Effector memory CD4-positive, alpha-beta T cell (primary cell): ENCODE measurements around the gene ANK2.

Experiments used
- DNase-seq, 3 donors: peaks; one replicate each; pipeline ENCODE4 v3.0.0-alpha.2; 2020
- H3K27ac ChIP-seq: 2 replicates; pipeline ENCODE4 v1.7.0; 2013; ENCODE audit warnings: mild to moderate bottlenecking, low read length, moderate library complexity; ENCODE audit not compliant: insufficient read depth, poor library complexity, severe bottlenecking
- H3K27me3 ChIP-seq: replicated peaks from 2 replicates; pipeline ENCODE4 v1.7.0; 2013; ENCODE audit warnings: mild to moderate bottlenecking, low read length; ENCODE audit not compliant: insufficient read depth, control insufficient read depth, poor library complexity, severe bottlenecking
- H3K36me3 ChIP-seq: 2 replicates; pipeline ENCODE4 v1.7.0; 2013; ENCODE audit warnings: mild to moderate bottlenecking, low read length, moderate library complexity; ENCODE audit not compliant: control insufficient read depth, insufficient read depth
- H3K4me1 ChIP-seq: 2 replicates; pipeline ENCODE4 v1.7.0; 2013; ENCODE audit warnings: low read length, mild to moderate bottlenecking; ENCODE audit not compliant: control insufficient read depth, insufficient read depth, poor library complexity, severe bottlenecking
- H3K4me3 ChIP-seq: 2 replicates; pipeline ENCODE4 v1.7.0; 2013; ENCODE audit warnings: low read length, low read depth, mild to moderate bottlenecking; ENCODE audit not compliant: insufficient read depth, poor library complexity, severe bottlenecking
- H3K9me3 ChIP-seq: 2 replicates; pipeline ENCODE4 v1.7.0; 2013; ENCODE audit warnings: mild to moderate bottlenecking, low read length, moderate library complexity; ENCODE audit not compliant: control insufficient read depth

Gene ANK2

DNA sequence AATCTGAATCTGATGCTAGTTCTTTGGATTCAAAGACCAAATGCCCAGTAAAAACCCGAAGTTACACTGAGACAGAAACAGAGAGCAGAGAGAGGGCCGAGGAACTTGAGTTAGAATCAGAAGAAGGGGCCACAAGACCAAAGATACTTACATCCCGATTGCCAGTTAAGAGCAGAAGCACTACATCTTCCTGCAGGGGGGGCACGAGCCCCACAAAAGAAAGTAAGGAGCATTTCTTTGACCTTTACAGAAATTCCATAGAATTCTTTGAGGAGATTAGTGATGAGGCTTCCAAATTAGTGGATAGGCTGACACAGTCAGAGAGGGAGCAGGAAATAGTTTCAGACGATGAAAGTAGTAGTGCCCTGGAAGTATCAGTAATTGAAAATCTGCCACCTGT is 309.3 kb downstream of the ANK2 start:
- Histone ChIP-seq H3K4me3 (no peak overlapping the region), H3K36me3 (no peaks in the 10 kb centered on the region)

GRCh38 chr4:113365377-113365776 is 315.9 kb downstream of the ANK2 start:
- H3K27ac ChIP-seq = no peak overlapping the region

More for the DNA sequence above, 309.3 kb downstream of the ANK2 start:
- no peak for DNase-seq
- H3K27me3 ChIP-seq = no peaks in the 10 kb centered on the region
- H3K4me1 ChIP-seq = no peaks in the 10 kb centered on the region
- no peak overlapping the region for H3K27ac ChIP-seq
- H3K9me3 ChIP-seq = no peaks in the 10 kb centered on the region

DNA sequence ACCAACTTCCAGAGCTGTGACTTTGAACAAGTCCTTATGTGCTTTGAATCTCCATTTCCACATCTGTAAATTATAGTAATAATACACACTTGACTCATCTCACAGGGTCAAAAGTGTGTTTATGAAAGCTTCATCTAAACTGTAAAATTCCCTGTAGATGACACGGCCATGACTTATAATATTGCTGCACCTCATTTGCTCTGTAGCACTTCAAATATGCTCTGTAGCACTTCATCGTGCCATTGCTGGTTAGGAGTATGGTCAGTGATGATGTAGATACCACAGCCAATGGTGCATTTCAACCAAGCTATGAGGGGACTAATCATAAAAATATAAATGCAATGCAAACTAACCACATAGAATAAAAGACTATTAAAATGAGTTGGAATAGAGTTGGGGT is 318.6 kb downstream of the ANK2 start:
- no peak overlapping the region for H3K27ac ChIP-seq
- no peak for DNase-seq
- H3K9me3 ChIP-seq = no peaks in the 10 kb centered on the region

More at GRCh38 chr4:113365377-113365776, 315.9 kb downstream of the ANK2 start:
- Histone ChIP-seq H3K27me3 (no peaks in the 10 kb centered on the region), H3K9me3 (no peaks in the 10 kb centered on the region), H3K4me3 (no peak overlapping the region), H3K4me1 (no peaks in the 10 kb centered on the region), H3K36me3 (no peaks in the 10 kb centered on the region)
- DNase-seq = no peak

DNA sequence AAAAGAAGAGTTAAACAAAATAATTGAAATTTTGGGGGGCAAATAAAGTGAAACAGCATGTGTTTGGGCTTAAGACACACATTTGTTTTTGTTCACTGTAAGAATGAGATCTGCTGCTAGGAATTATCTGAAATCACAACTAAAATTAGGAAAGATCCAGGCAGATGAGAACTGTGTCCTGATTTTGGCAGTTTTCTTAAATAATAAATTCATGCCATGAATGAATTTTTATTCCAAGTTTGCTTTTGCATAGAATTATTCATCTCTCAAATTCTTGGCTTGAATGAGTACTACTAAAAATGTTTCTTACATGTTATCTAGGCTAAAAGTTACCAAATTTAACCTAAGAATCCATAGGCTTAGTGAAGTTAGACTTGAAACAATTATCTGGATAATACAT is 321.7 kb downstream of the ANK2 start:
- peaks cover 5% of the 10 kb centered on the region for H3K27me3 ChIP-seq
- no peak overlapping the region for H3K4me3 ChIP-seq
- no peaks in the 10 kb centered on the region for H3K36me3 ChIP-seq
- no peak for DNase-seq
- no peaks in the 10 kb centered on the region for H3K4me1 ChIP-seq
- no peak overlapping the region for H3K27ac ChIP-seq
- no peaks in the 10 kb centered on the region for H3K9me3 ChIP-seq

More for the DNA sequence above, 318.6 kb downstream of the ANK2 start:
- H3K27me3 ChIP-seq = peaks cover 5% of the 10 kb centered on the region
- no peaks in the 10 kb centered on the region for H3K4me1 ChIP-seq
- no peaks in the 10 kb centered on the region for H3K36me3 ChIP-seq
- no peak overlapping the region for H3K4me3 ChIP-seq

DNA sequence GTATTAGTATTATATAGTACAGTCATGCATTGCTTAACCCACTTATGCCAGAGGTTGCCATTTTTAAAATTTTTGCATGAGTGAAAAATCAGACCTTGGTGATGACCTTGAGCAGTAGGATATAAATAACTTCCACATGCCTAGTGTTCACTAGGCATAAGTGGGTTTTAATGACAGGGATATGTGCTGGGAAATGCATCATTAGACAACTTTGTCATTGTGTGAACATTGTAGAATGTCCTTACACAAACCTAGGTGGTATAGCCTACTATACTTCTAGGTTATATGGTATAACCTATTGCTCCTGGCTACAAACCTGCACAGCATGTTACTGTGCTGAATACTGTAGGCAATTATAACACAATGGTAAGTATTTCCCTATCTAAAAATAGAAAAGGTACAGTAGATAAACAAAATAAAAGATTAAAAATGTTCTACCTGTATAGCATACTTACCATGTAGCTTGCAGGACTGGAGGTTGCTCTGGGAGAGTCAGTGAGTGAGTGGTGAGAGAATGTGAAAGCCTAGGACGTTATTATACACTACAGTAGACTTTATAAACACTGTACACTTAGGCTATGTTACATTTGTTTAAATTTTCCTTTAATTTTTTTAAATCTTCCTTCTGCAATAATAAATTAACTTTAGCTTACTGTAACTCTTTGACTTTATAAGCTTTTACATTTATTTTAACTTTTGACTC is 326.7 kb downstream of the ANK2 start:
- Histone ChIP-seq H3K27me3 (peaks cover 5% of the 10 kb centered on the region), H3K4me1 (no peaks in the 10 kb centered on the region), H3K27ac (no peak overlapping the region), H3K4me3 (no peak overlapping the region), H3K36me3 (no peaks in the 10 kb centered on the region), H3K9me3 (no peaks in the 10 kb centered on the region)
- no peak for DNase-seq

- Histone ChIP-seq H3K27ac (no peak overlapping the region), H3K27me3 (no peaks in the 10 kb centered on the region), H3K9me3 (no peaks in the 10 kb centered on the region), H3K4me1 (no peaks in the 10 kb centered on the region), H3K4me3 (no peak overlapping the region), H3K36me3 (no peaks in the 10 kb centered on the region)
- DNase-seq = no peak
Observed at GRCh38 chr4:113378836-113379235, 329.4 kb downstream of the ANK2 start.

GRCh38 chr4:113382704-113383103 is 333.3 kb downstream of the ANK2 start:
- H3K4me3 ChIP-seq = no peak overlapping the region
- H3K36me3 ChIP-seq = no peaks in the 10 kb centered on the region
- no peak overlapping the region for H3K27ac ChIP-seq
- H3K9me3 ChIP-seq = no peaks in the 10 kb centered on the region
- H3K27me3 ChIP-seq = no peaks in the 10 kb centered on the region
- no peaks in the 10 kb centered on the region for H3K4me1 ChIP-seq
- DNase-seq = no peak

- H3K4me1 ChIP-seq = no peaks in the 10 kb centered on the region
- no peaks in the 10 kb centered on the region for H3K27me3 ChIP-seq
- no peak overlapping the region for H3K4me3 ChIP-seq
- H3K36me3 ChIP-seq = no peaks in the 10 kb centered on the region
- no peak for DNase-seq
- H3K9me3 ChIP-seq = no peaks in the 10 kb centered on the region
- no peak overlapping the region for H3K27ac ChIP-seq
Observed at GRCh38 chr4:113383111-113383785, 333.8 kb downstream of the ANK2 start.

- no peaks in the 10 kb centered on the region for H3K27me3 ChIP-seq
- H3K27ac ChIP-seq = no peak overlapping the region
- DNase-seq = no peak
Observed at GRCh38 chr4:113384600-113384999, 335.1 kb downstream of the ANK2 start.

DNA sequence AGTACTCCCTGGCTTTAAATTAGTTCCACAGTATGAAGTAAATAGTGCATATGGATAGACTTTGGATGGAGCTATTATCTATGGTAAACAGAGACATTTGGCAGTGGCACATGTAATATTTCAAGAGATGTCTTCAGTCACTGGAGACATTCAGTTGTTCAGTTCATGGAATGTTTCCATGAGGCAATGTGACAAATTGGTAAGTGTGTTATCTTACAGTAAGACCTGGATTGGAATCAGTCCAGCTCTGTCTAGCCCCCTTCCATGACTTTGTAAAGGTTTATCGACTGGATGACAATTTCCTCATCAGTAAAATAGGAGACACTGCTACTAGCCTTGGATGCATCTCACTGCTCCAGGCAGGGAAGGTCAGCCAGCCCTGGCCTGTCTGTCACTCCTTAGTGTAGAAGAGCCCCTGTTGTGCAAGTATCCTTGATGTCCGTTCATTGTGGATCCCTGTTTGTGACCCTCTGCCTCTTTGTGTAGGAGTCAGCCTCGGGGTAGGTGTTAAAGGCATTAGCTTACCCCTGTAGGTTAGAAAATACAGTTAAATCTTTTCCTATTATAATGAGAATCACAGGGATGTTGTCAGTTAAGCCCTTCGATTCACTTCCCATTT is 335.9 kb downstream of the ANK2 start:
- DNase-seq = no peak
- Histone ChIP-seq H3K9me3 (no peaks in the 10 kb centered on the region), H3K4me1 (no peaks in the 10 kb centered on the region), H3K27me3 (no peaks in the 10 kb centered on the region), H3K4me3 (no peak overlapping the region), H3K27ac (no peak overlapping the region), H3K36me3 (no peaks in the 10 kb centered on the region)

More at GRCh38 chr4:113384600-113384999, 335.1 kb downstream of the ANK2 start:
- Histone ChIP-seq H3K4me3 (no peak overlapping the region), H3K4me1 (no peaks in the 10 kb centered on the region), H3K36me3 (no peaks in the 10 kb centered on the region), H3K9me3 (no peaks in the 10 kb centered on the region)
